ENCODE data around the gene FTO.

DNA sequence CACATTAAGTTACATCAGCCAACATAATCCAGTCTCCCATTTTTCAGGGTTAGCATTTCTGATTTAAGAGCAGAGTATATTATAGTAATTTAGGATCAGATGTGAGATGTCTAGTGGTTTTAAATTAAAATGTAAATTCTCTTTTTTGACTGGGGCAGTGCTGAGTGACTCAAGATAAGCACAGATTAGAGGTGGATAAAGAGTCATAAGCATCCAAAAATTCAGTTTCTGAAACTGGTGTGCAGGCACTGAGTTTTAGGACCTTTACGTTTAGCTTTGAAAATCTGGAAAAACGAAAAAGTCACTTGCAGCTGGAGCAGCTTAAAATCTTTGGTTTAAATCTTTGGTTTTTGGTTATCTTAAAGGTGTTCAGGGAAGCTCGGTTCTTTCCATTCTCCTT lies 190.7 kb downstream of the FTO start:
- TF ChIP-seq, protein P1, sequence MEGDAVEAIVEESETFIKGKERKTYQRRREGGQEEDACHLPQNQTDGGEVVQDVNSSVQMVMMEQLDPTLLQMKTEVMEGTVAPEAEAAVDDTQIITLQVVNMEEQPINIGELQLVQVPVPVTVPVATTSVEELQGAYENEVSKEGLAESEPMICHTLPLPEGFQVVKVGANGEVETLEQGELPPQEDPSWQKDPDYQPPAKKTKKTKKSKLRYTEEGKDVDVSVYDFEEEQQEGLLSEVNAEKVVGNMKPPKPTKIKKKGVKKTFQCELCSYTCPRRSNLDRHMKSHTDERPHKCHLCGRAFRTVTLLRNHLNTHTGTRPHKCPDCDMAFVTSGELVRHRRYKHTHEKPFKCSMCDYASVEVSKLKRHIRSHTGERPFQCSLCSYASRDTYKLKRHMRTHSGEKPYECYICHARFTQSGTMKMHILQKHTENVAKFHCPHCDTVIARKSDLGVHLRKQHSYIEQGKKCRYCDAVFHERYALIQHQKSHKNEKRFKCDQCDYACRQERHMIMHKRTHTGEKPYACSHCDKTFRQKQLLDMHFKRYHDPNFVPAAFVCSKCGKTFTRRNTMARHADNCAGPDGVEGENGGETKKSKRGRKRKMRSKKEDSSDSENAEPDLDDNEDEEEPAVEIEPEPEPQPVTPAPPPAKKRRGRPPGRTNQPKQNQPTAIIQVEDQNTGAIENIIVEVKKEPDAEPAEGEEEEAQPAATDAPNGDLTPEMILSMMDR (IDR thresholded peaks at IDR 0.05), result no peak
- TF ChIP-seq POLR2A (IDR thresholded peaks at IDR 0.05), result no peak

Data from uterus (tissue), 2 donors.